GM18502 (cell line): ENCODE data around the gene MOXD1.
"Not testable (repeated sequence)": the region's sequence is repeated elsewhere in the genome, so short reads cannot be mapped to it uniquely, and the experiment has no call there.

Source experiments
- ATAC-seq: cut with Tn5 transposase; IDR thresholded peaks from one replicate; pipeline ENCODE4 v1.9.1; 2021; ENCODE audit warnings: mild to moderate bottlenecking; ENCODE audit not compliant: unreplicated experiment, poor library complexity

MOXD1 gene

GRCh38 chr6:132357120-132357519 lies 44.2 kb downstream of the MOXD1 start:
- ATAC-seq = no peak

GRCh38 chr6:132354517-132355167 lies 46.6 kb downstream of the MOXD1 start:
- peak; percentile 69 for ATAC-seq

GRCh38 chr6:132351986-132352385 lies 49.3 kb downstream of the MOXD1 start:
- not testable (repeated sequence) for ATAC-seq

GRCh38 chr6:132348231-132348630 lies 53.0 kb downstream of the MOXD1 start:
- no peak for ATAC-seq

GRCh38 chr6:132344811-132345210 lies 56.5 kb downstream of the MOXD1 start:
- no peak for ATAC-seq

GRCh38 chr6:132341646-132342045 lies 59.6 kb downstream of the MOXD1 start:
- ATAC-seq = no peak

- no peak for ATAC-seq
Measured at GRCh38 chr6:132334521-132334885, 66.8 kb downstream of the MOXD1 start.

- no peak for ATAC-seq
Measured at GRCh38 chr6:132333639-132334520, 67.4 kb downstream of the MOXD1 start.

GRCh38 chr6:132330759-132331158 lies 70.5 kb downstream of the MOXD1 start:
- no peak for ATAC-seq

- ATAC-seq = no peak
Measured at GRCh38 chr6:132322398-132322797, 78.9 kb downstream of the MOXD1 start.

- no peak for ATAC-seq
Measured at GRCh38 chr6:132320007-132320406, 81.3 kb downstream of the MOXD1 start.

GRCh38 chr6:132316970-132317369 lies 84.3 kb downstream of the MOXD1 start:
- ATAC-seq = no peak

- ATAC-seq = no peak
Measured at GRCh38 chr6:132314432-132314831, 86.8 kb downstream of the MOXD1 start.

- ATAC-seq = no peak
Measured at GRCh38 chr6:132310921-132311320, 90.4 kb downstream of the MOXD1 start.

GRCh38 chr6:132310151-132310550 lies 91.1 kb downstream of the MOXD1 start:
- ATAC-seq = not testable (repeated sequence)

- no peak for ATAC-seq
Measured at GRCh38 chr6:132304891-132305305, 96.4 kb downstream of the MOXD1 start.

GRCh38 chr6:132300323-132300949 lies 100.8 kb downstream of the MOXD1 start:
- ATAC-seq = peak; percentile 85

- peak; percentile 54 for ATAC-seq
Measured at GRCh38 chr6:132298344-132298949, 102.8 kb downstream of the MOXD1 start.

- ATAC-seq = no peak
Measured at GRCh38 chr6:132289756-132290155, 111.5 kb downstream of the MOXD1 start.

- no peak for ATAC-seq
Measured at GRCh38 chr6:132287101-132287500, 114.2 kb downstream of the MOXD1 start.
